B cell (primary cell): Measurements from ENCODE around the gene LRBA. TPM values are rescaled to one million over a fixed set of nuclear protein-coding genes. Genes with fewer than 3 reads are reported as not detected.

Experiments
- ATAC-seq: fragments of 200-7000 bp; cut with Tn5 transposase; one replicate; pipeline ENCODE4 v1.10.0; 2021; ENCODE audit warnings: low read depth, mild to moderate bottlenecking, moderate number of reproducible peaks, moderate library complexity
- CTCF ChIA-PET: fragments of 350-600 bp; sonication (Branson Sonifier 250); formaldehyde crosslinking; loops from one replicate; lab custom pipeline; 2021; ENCODE audit warnings: antibody characterized with exemption, inconsistent platforms; lab: Charles Lee
- POLR2A ChIA-PET: fragments of 350-600 bp; sonication (Branson Sonifier 250); formaldehyde crosslinking; loops from one replicate; lab custom pipeline; 2021; ENCODE audit warnings: antibody characterized with exemption; lab: Charles Lee
- DNase-seq: peaks from one replicate; pipeline ENCODE4 v3.0.0; 2013
- H2AFZ ChIP-seq: 2 replicates; pipeline ENCODE4 v1.6.1; 2012; ENCODE audit warnings: mild to moderate bottlenecking, low read depth, low read length; ENCODE audit not compliant: insufficient read depth, poor library complexity, severe bottlenecking
- H3K27ac ChIP-seq, 2 donors: 1 replicate in 1 of 2; 2 replicates in 1 of 2; pipeline ENCODE4 v1.5.1; 2012 to 2013; ENCODE audit warnings: low read length in 2 of 2, mild to moderate bottlenecking in 2 of 2, moderate library complexity in 1 of 2
- H3K27me3 ChIP-seq, 4 experiments: fragments of 200-600 bp in 1 of 4; sonication (generic) in 1 of 4; replicated peaks in 1 of 4; 1 replicate in 2 of 4; 2 replicates in 2 of 4; pipeline versions ENCODE4 v1.6.1 to v1.7.0; 2013 to 2016; ENCODE audit warnings: low read length in 3 of 4, mild to moderate bottlenecking in 2 of 4, mixed read lengths in 1 of 4, moderate library complexity in 1 of 4; ENCODE audit not compliant: insufficient read depth in 4 of 4, control insufficient read depth in 3 of 4; ENCODE audit errors: control extremely low read depth in 1 of 4
- H3K36me3 ChIP-seq, 2 experiments: replicated peaks in 1 of 2; 1 replicate in 1 of 2; 2 replicates in 1 of 2; pipeline versions ENCODE4 v1.6.1 to v1.7.1; 2013; ENCODE audit warnings: low read length in 1 of 2; ENCODE audit not compliant: insufficient read depth in 2 of 2, control insufficient read depth in 1 of 2; ENCODE audit errors: control extremely low read depth in 1 of 2, extremely low read depth in 1 of 2
- H3K4me1 ChIP-seq, 2 donors: fragments of 200-600 bp in 1 of 2; sonication (generic) in 1 of 2; 1 replicate in 1 of 2; 2 replicates in 1 of 2; pipeline versions ENCODE4 v1.5.1 to v1.6.1; 2013 to 2017; ENCODE audit warnings: low read length in 2 of 2; ENCODE audit not compliant: control insufficient read depth in 2 of 2, insufficient read depth in 2 of 2
- H3K4me2 ChIP-seq: replicated peaks from 2 replicates; pipeline ENCODE3; 2012; ENCODE audit warnings: mild to moderate bottlenecking, low read depth, low read length; ENCODE audit not compliant: poor library complexity, severe bottlenecking
- H3K4me3 ChIP-seq, 5 experiments: fragments of 200-600 bp in 1 of 5; sonication (generic) in 1 of 5; 1 replicate in 3 of 5; 2 replicates in 2 of 5; pipeline versions ENCODE4 v1.5.1 to v1.7.0; 2011 to 2016; ENCODE audit warnings: low read length in 4 of 5, mild to moderate bottlenecking in 4 of 5, low read depth in 2 of 5, control low read depth in 1 of 5, moderate library complexity in 1 of 5; ENCODE audit not compliant: insufficient read depth in 1 of 5; ENCODE audit errors: control extremely low read depth in 1 of 5, extremely low read depth in 1 of 5
- H3K79me2 ChIP-seq: fragments of 200-600 bp; sonication (generic); one replicate; pipeline ENCODE4 v1.6.0; 2016; ENCODE audit warnings: low read length; ENCODE audit not compliant: control insufficient read depth, insufficient read depth
- H3K9ac ChIP-seq: fragments of 200-600 bp; sonication (generic); 2 replicates; pipeline ENCODE4 v1.6.1; 2017; ENCODE audit warnings: mild to moderate bottlenecking, low read length, moderate library complexity
- H3K9me3 ChIP-seq, 3 donors: one replicate each; pipeline versions ENCODE4 v1.6.1 to v1.7.1; 2013; ENCODE audit warnings: low read length in 2 of 3; ENCODE audit not compliant: control insufficient read depth in 2 of 3, insufficient read depth in 1 of 3; ENCODE audit errors: control extremely low read depth in 1 of 3
- H4K20me1 ChIP-seq: 2 replicates; pipeline ENCODE4 v1.6.0; 2012; ENCODE audit warnings: mild to moderate bottlenecking, low read length; ENCODE audit not compliant: insufficient read depth, control insufficient read depth, poor library complexity, severe bottlenecking
- H3K27ac Mint-ChIP-seq: one replicate; pipeline ENCODE4 v1.8.0; 2021; ENCODE audit warnings: mixed read lengths
- H3K27me3 Mint-ChIP-seq: one replicate; pipeline ENCODE4 v1.8.0; 2021; ENCODE audit warnings: mixed read lengths
- H3K4me1 Mint-ChIP-seq: one replicate; pipeline ENCODE4 v1.8.0; 2021; ENCODE audit warnings: mixed read lengths
- H3K4me3 Mint-ChIP-seq: one replicate; pipeline ENCODE4 v1.8.0; 2021; ENCODE audit warnings: mixed read lengths
- H3K9me3 Mint-ChIP-seq: one replicate; pipeline ENCODE4 v1.8.0; 2022; ENCODE audit warnings: mixed read lengths; ENCODE audit not compliant: insufficient read depth
- CTCF ChIP-seq: fragments of 200-600 bp; IDR thresholded peaks from one replicate; pipeline ENCODE4 v1.8.0; 2022; ENCODE audit warnings: antibody characterized with exemption, mild to moderate bottlenecking
- EZH2 ChIP-seq: IDR thresholded peaks from 2 replicates; pipeline ENCODE4 v1.6.1; 2012; ENCODE audit warnings: borderline replicate concordance, low read depth, mild to moderate bottlenecking, moderate library complexity, low read length; ENCODE audit not compliant: insufficient read depth, poor library complexity, severe bottlenecking
- WGBS: methylation state at CpG from one replicate; pipeline ENCODE4 v1.1.5; 2013; ENCODE audit warnings: missing lambda C conversion rate; ENCODE audit not compliant: insufficient coverage; 5-methylcytosine and 5-hydroxymethylcytosine counted together
- intact Hi-C: fragments of 100-400 bp; cut with micrococcal nuclease; formaldehyde crosslinking; loops from one replicate; pipeline ENCODE4 v1.10.0; 2022
- polyA plus RNA-seq: library from polyadenylated mRNA; depleted of rRNA; stranded (reverse); fragments of >200 nt; gene quantifications from 2 replicates; pipeline ENCODE4 v1.2.3, GENCODE V29; 2012
- total RNA-seq, 2 donors: library from RNA; stranded (reverse); fragments of 120-200 nt in 1 of 2; gene quantifications; 1 replicate in 1 of 2; 2 replicates in 1 of 2; pipeline versions ENCODE4 v1.2.3 to v1.2.4, GENCODE V29; 2013 to 2022

Gene LRBA
- total and polyA plus RNA-seq, 2 donors (not counting 1 experiment from before 2014, with no cell fraction given) = 17.5 to 86.7 TPM

- Mint-ChIP-seq H3K4me3 (no peak overlapping the region), H3K4me1 (no peaks in the 10 kb centered on the region), H3K27ac (no peak overlapping the region), H3K9me3 (no peaks in the 10 kb centered on the region), H3K27me3 (no peaks in the 10 kb centered on the region)
- Histone ChIP-seq H4K20me1 (no peaks in the 10 kb centered on the region), H3K4me2 (no peak overlapping the region), H3K4me1 (no peaks in the 10 kb centered on the region), H3K79me2 (no peaks in the 10 kb centered on the region), H3K27ac (no peak overlapping the region), H2AFZ (no peak overlapping the region), H3K9ac (no peak overlapping the region), H3K9me3 (no peaks in the 10 kb centered on the region), H3K36me3 (no peaks in the 10 kb centered on the region), H3K4me3 (no peak overlapping the region), H3K27me3 (no peaks in the 10 kb centered on the region)
- ChIA-PET POLR2A (no interaction called here), CTCF (interaction anchor here (1.1 kb wide), 1 partner anchor 15 kb away, joined by 5 read pairs; no protein-coding TSS in a partner anchor)
- TF ChIP-seq CTCF (no peak), EZH2 (no peak)
- intact Hi-C loops = no loop called here
- DNase-seq (no peak), ATAC-seq (no peak)
- 96% methylated on average over 5 of the region's 6 CpGs for WGBS
Observed at GRCh38 chr4:150258569-150258968, 756.5 kb downstream of the LRBA start.

DNA sequence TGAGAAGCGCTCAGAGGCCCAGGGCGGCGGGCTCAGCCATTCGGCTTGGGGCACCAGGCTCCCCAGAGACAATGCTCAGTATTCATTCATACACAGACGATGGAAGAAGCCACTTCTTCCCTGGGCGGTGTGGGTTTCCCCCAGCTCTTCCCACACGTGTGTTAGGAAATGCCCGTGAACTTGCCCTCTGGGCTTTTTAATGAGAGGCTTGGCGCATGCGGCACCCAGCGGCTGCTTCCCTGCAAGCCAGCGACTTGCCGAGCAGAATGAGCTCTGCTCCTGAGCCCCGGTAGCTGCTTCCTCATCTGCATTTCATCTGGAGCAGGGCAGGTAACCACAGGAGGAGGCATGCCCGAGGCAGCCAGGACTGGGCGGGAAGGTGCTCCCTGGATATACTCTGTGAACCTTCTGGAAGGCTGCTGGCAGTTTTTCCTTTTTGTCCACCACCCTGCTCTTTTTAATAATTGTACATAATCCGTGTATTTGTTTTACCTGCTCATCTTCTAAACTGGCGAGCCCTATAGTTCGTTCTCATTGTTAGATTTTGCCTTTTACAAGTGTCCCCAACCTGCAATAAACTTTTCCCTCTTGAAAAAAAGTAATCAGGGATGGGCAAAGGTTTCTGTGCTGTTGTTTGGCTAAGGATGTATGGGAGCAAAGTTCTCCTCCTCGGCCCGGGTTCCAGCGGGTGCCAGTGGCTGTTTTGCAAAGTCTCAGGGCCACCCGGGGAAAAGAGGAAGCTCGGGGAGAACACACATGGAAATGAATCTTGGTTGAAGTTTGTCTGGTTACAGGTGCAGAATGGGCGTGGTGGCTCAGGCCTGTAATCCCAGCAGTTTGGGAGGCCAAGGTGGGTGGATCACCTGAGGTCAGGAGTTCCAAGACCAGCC is 758.0 kb downstream of the LRBA start:
- ChIA-PET CTCF (no interaction called here), POLR2A (no interaction called here)
- no peak overlapping the region for H3K27ac ChIP-seq
- H3K36me3 ChIP-seq = no peaks in the 10 kb centered on the region
- no peaks in the 10 kb centered on the region for H3K4me1 ChIP-seq
- H3K27me3 ChIP-seq = no peaks in the 10 kb centered on the region
- H3K4me3 Mint-ChIP-seq = no peak overlapping the region
- TF ChIP-seq CTCF (no peak), EZH2 (no peak)
- H3K27me3 Mint-ChIP-seq = no peaks in the 10 kb centered on the region
- intact Hi-C loops = no loop called here
- H3K4me2 ChIP-seq = no peak overlapping the region
- H4K20me1 ChIP-seq = no peaks in the 10 kb centered on the region
- no peak overlapping the region for H2AFZ ChIP-seq
- H3K9me3 Mint-ChIP-seq = no peaks in the 10 kb centered on the region
- ATAC-seq (no peak), DNase-seq (no peak)
- 81% methylated on average over 21 of the region's 25 CpGs for WGBS
- no peak overlapping the region for H3K4me3 ChIP-seq
- H3K4me1 Mint-ChIP-seq = no peaks in the 10 kb centered on the region
- no peak overlapping the region for H3K9ac ChIP-seq
- H3K9me3 ChIP-seq = no peaks in the 10 kb centered on the region
- H3K79me2 ChIP-seq = no peaks in the 10 kb centered on the region
- no peak overlapping the region for H3K27ac Mint-ChIP-seq
